Measurements from ENCODE around the gene CENPN.

Gene CENPN

GRCh38 chr16:81036751-81037350 lies 29.8 kb downstream of the CENPN start:
- no peak for TF ChIP-seq CTCF (IDR thresholded peaks at IDR 0.05; ENCODE audit: low read depth, low read length, missing control alignments)
- no peak for DNase-seq (ENCODE audit: extremely low read depth, low read depth)
- peak overlapping the region; percentile 73 for H3K4me3 ChIP-seq (replicated peaks; ENCODE audit: low read depth, low read length)

GRCh38 chr16:81040131-81040530 lies 33.1 kb downstream of the CENPN start:
- TF ChIP-seq CTCF (IDR thresholded peaks at IDR 0.05; ENCODE audit: low read depth, low read length, missing control alignments) = no peak
- DNase-seq (ENCODE audit: extremely low read depth, low read depth) = no peak

GRCh38 chr16:81040842-81041241 lies 33.8 kb downstream of the CENPN start:
- no peak for DNase-seq (ENCODE audit: extremely low read depth, low read depth)
- TF ChIP-seq CTCF (IDR thresholded peaks at IDR 0.05; ENCODE audit: low read depth, low read length, missing control alignments) = no peak
- H3K4me3 ChIP-seq (replicated peaks; ENCODE audit: low read depth, low read length) = no peak overlapping the region

More at GRCh38 chr16:81040131-81040530, 33.1 kb downstream of the CENPN start:
- no peak overlapping the region for H3K4me3 ChIP-seq (replicated peaks; ENCODE audit: low read depth, low read length)

- no peak overlapping the region for H3K4me3 ChIP-seq (replicated peaks; ENCODE audit: low read depth, low read length)
- DNase-seq (ENCODE audit: extremely low read depth, low read depth) = no peak
- TF ChIP-seq CTCF (IDR thresholded peaks at IDR 0.05; ENCODE audit: low read depth, low read length, missing control alignments) = no peak
Observed at GRCh38 chr16:81041696-81042095, 34.7 kb downstream of the CENPN start.

GRCh38 chr16:81042821-81043220 lies 35.8 kb downstream of the CENPN start:
- no peak for DNase-seq (ENCODE audit: extremely low read depth, low read depth)
- H3K4me3 ChIP-seq (replicated peaks; ENCODE audit: low read depth, low read length) = no peak overlapping the region
- no peak for TF ChIP-seq CTCF (IDR thresholded peaks at IDR 0.05; ENCODE audit: low read depth, low read length, missing control alignments)

- TF ChIP-seq CTCF (IDR thresholded peaks at IDR 0.05; ENCODE audit: low read depth, low read length, missing control alignments) = no peak
- no peak overlapping the region for H3K4me3 ChIP-seq (replicated peaks; ENCODE audit: low read depth, low read length)
- no peak for DNase-seq (ENCODE audit: extremely low read depth, low read depth)
Observed at GRCh38 chr16:81053761-81054160, 46.7 kb downstream of the CENPN start.
